Measurements from ENCODE around the gene DEGS2. TPM values are rescaled to one million over a fixed set of nuclear protein-coding genes. Genes with fewer than 3 reads are reported as not detected.
A peak's percentile ranks its signal among the peaks of the same experiment; 100 is the strongest.

DEGS2 gene
- total and polyA plus RNA-seq, 2 of the 13 experiments (the other 11 are each of a cell fraction or from before 2014, with no cell fraction given) = 0.09 TPM

- no peaks in the 10 kb centered on the region for H3K36me3 ChIP-seq (replicated peaks in 1 of 2; ENCODE audit: control insufficient read depth in 1 of 2, insufficient read depth in 2 of 2, low read length in 2 of 2)
- TF ChIP-seq ZNF720 (CRISPR knock-in tag; IDR thresholded peaks at IDR 0.05) (no peak), HNRNPLL (IDR thresholded peaks at IDR 0.05; ENCODE audit: low read depth, low read length, poor library complexity, severe bottlenecking) (peak; percentile 2), ZNF687 (CRISPR knock-in tag; IDR thresholded peaks at IDR 0.05) (peak; percentile 11; the same call in 1 of the 2 replicates), ZFX (CRISPR knock-in tag; IDR thresholded peaks at IDR 0.05; ENCODE audit: low read depth) (0 out of 2 replicates have a peak, but pooled peaks have one; percentile 9), RBFOX2 (IDR thresholded peaks at IDR 0.05; ENCODE audit: low read depth, low read length) (no peak), AKAP8 (CRISPR knock-in tag; IDR thresholded peaks at IDR 0.05) (no peak)
- no peaks in the 10 kb centered on the region for H4K20me1 ChIP-seq (ENCODE audit: insufficient read depth, low read length)
- no peaks in the 10 kb centered on the region for H3K27me3 ChIP-seq (ENCODE audit: control insufficient read depth in 1 of 2, insufficient read depth in 2 of 2, low read length in 2 of 2)
- H3K4me2 ChIP-seq (ENCODE audit: low read depth, low read length) = peak overlapping the region; percentile 85
- WGBS (ENCODE audit: low lambda C conversion rate) = no CpG with 5 or more reads among the region's 7 CpGs
- intact Hi-C loops (cut with micrococcal nuclease; ENCODE audit: unreplicated experiment) (no loop called here), in situ Hi-C loops (cut with HindIII; ENCODE audit: extremely low pct_ligation_motif_present, low pct_unique_long_range_greater_than_20kb) (loop anchor here (5.0 kb wide), 1 partner anchor 51 kb away; no protein-coding TSS in a partner anchor)
- peak overlapping the region; percentile 11 for H3K9ac ChIP-seq (ENCODE audit: insufficient read depth, low read depth, low read length)
- no peak overlapping the region for H2AFZ ChIP-seq (ENCODE audit: low read length)
- H3K4me3 ChIP-seq (replicated peaks in 1 of 3; ENCODE audit: insufficient read depth in 1 of 3, low read depth in 2 of 3, low read length in 3 of 3) = peak overlapping the region in 1 of 3 experiments; percentile 62; a peak in 2 of 6 replicates
- FAIRE-seq (no peak), DNase-seq (ENCODE audit: low spot score) (no peak), ATAC-seq (no peak)
- peak overlapping the region; percentile 62 for H3K27ac ChIP-seq (ENCODE audit: extremely low read length, insufficient read depth, low read length)
- no peaks in the 10 kb centered on the region for H3K79me2 ChIP-seq (ENCODE audit: insufficient read depth, low read length)
- no TSS peak for BruUV-seq (replicated peaks)
- H3K9me3 ChIP-seq (ENCODE audit: low read length) = no peaks in the 10 kb centered on the region
- POLR2A ChIA-PET = interaction anchor here (0.6 to 1.5 kb wide), 3 partner anchors 14 to 52 kb away, joined by 3 to 6 read pairs (median 5); no protein-coding TSS in a partner anchor
- peaks cover 58% of the 10 kb centered on the region for H3K4me1 ChIP-seq (ENCODE audit: insufficient read depth, low read length)
- CTCF ChIA-PET (ENCODE audit: low intra/inter-chr PET ratio, low total read pairs) = interaction anchor here (1.6 to 1.8 kb wide), 2 partner anchors 14 to 52 kb away, joined by 10 to 11 read pairs; no protein-coding TSS in a partner anchor
Measured at GRCh38 chr14:100141098-100141497, 18.3 kb downstream of the DEGS2 start.

Data from HepG2 (cell line).